GM21528 (cell line): ENCODE results near the gene DOK3.
"Not testable (repeated sequence)": the region's sequence is repeated elsewhere in the genome, so short reads cannot be mapped to it uniquely, and the experiment has no call there.

ENCODE experiments used
- ATAC-seq: cut with Tn5 transposase; IDR thresholded peaks from one replicate; pipeline ENCODE4 v1.9.1; 2021; ENCODE audit warnings: mild to moderate bottlenecking, moderate library complexity; ENCODE audit not compliant: unreplicated experiment, low FRiP score

DOK3 gene

GRCh38 chr5:177485753-177486152 is 23.9 kb downstream of the DOK3 start:
- ATAC-seq: not testable (repeated sequence)

GRCh38 chr5:177484902-177485549 is 24.6 kb downstream of the DOK3 start:
- no peak for ATAC-seq

GRCh38 chr5:177483994-177484901 is 25.4 kb downstream of the DOK3 start:
- ATAC-seq: no peak

- no peak for ATAC-seq
Measured at GRCh38 chr5:177483042-177483441, 26.6 kb downstream of the DOK3 start.

GRCh38 chr5:177482359-177482795 is 27.2 kb downstream of the DOK3 start:
- ATAC-seq: no peak

GRCh38 chr5:177479774-177480173 is 29.9 kb downstream of the DOK3 start:
- ATAC-seq: no peak

GRCh38 chr5:177478711-177479646 is 30.6 kb downstream of the DOK3 start:
- ATAC-seq: no peak

GRCh38 chr5:177477701-177478477 is 31.7 kb downstream of the DOK3 start:
- no peak for ATAC-seq

- no peak for ATAC-seq
Measured at GRCh38 chr5:177476531-177477233, 32.9 kb downstream of the DOK3 start.

- no peak for ATAC-seq
Measured at GRCh38 chr5:177475563-177476427, 33.8 kb downstream of the DOK3 start.

- no peak for ATAC-seq
Measured at GRCh38 chr5:177474846-177475562, 34.6 kb downstream of the DOK3 start.

- ATAC-seq: no peak
Measured at GRCh38 chr5:177474002-177474476, 35.6 kb downstream of the DOK3 start.

- no peak for ATAC-seq
Measured at GRCh38 chr5:177473443-177474001, 36.1 kb downstream of the DOK3 start, which contains the start of gene DBN1. Gene DBN1 (minus strand): TSS chr5:177473634. CDS start chr5:177473521, 113 bp downstream.

- no peak for ATAC-seq
Measured at GRCh38 chr5:177472460-177473442, 36.9 kb downstream of the DOK3 start.

GRCh38 chr5:177471610-177472356 is 37.8 kb downstream of the DOK3 start:
- ATAC-seq: no peak
